K562 (cell line): Measurements from ENCODE around the gene TIGAR. TPM values are rescaled to one million over a fixed set of nuclear protein-coding genes. Genes with fewer than 3 reads are reported as not detected.

ENCODE experiments used
- ARHGAP35 ChIP-seq: fragments of 450-650 bp; IDR thresholded peaks from 2 replicates; pipeline ENCODE4 v1.6.1; 2018; ENCODE audit not compliant: partially characterized antibody
- ARID2 ChIP-seq: fragments of 450-650 bp; IDR thresholded peaks from 2 replicates; pipeline ENCODE4 v1.6.1; 2017; ENCODE audit warnings: antibody characterized with exemption, mild to moderate bottlenecking
- CCNT2 ChIP-seq: IDR thresholded peaks from 2 replicates; pipeline ENCODE4 v1.6.1; 2011; ENCODE audit warnings: borderline replicate concordance, low read depth, mild to moderate bottlenecking, moderate library complexity, mixed read lengths, low read length; ENCODE audit not compliant: insufficient read length; ENCODE audit errors: extremely low read depth
- FOSL1 ChIP-seq: fragments of 200-800 bp; sonication (Bioruptor generic); conservative IDR thresholded peaks from 2 replicates; pipeline ENCODE4 v1.6.1; 2016; ENCODE audit warnings: missing genetic modification characterization, missing compliant biosample characterization
- GABPB2 ChIP-seq: fragments of 250-450 bp; sonication (Bioruptor Pico); conservative IDR thresholded peaks from 2 replicates; pipeline ENCODE4 v1.5.1; 2021; ENCODE audit warnings: mild to moderate bottlenecking
- GATAD2A ChIP-seq: fragments of 450-650 bp; IDR thresholded peaks from 2 replicates; pipeline ENCODE4 v1.6.1; 2017
- HBP1 ChIP-seq: fragments of 450-650 bp; formaldehyde crosslinking; IDR thresholded peaks from 2 replicates; pipeline ENCODE4 v1.4.0; 2022; ENCODE audit warnings: missing genetic modification characterization
- ID3 ChIP-seq, 2 experiments: fragments of 250-450 bp in 1 of 2; fragments of 450-650 bp in 1 of 2; sonication (Bioruptor Pico) in 1 of 2; IDR thresholded peaks; 2 replicates each; pipeline versions ENCODE4 v1.6.1 to v1.8.0; 2016 to 2021; ENCODE audit warnings: mild to moderate bottlenecking in 2 of 2, moderate library complexity in 2 of 2, missing compliant biosample characterization in 1 of 2, missing genetic modification characterization in 1 of 2
- KAT8 ChIP-seq: fragments of 450-650 bp; IDR thresholded peaks from 2 replicates; pipeline ENCODE4 v1.6.1; 2016; ENCODE audit warnings: low read depth, mild to moderate bottlenecking
- KHSRP ChIP-seq: fragments of 450-650 bp; IDR thresholded peaks from 2 replicates; pipeline ENCODE4 v1.6.1; 2017
- MAX ChIP-seq: sonication (generic); formaldehyde crosslinking; IDR thresholded peaks from 2 replicates; pipeline ENCODE4 v1.9.0; 2022; ENCODE audit warnings: mild to moderate bottlenecking, missing genetic modification reagents
- NCOA1 ChIP-seq: fragments of 450-650 bp; IDR thresholded peaks from 2 replicates; pipeline ENCODE4 v1.6.1; 2016; ENCODE audit warnings: low read depth
- NELFE ChIP-seq: IDR thresholded peaks from 2 replicates; pipeline ENCODE4 v1.6.1; 2011; ENCODE audit warnings: mild to moderate bottlenecking; ENCODE audit not compliant: insufficient read depth, insufficient read length
- NR2C1 ChIP-seq, 2 experiments: fragments of 450-650 bp; IDR thresholded peaks; 2 replicates each; pipeline ENCODE4 v1.6.1; 2017; ENCODE audit warnings: mild to moderate bottlenecking in 2 of 2, antibody characterized with exemption in 1 of 2, inconsistent platforms in 1 of 2, missing compliant biosample characterization in 1 of 2, missing genetic modification characterization in 1 of 2
- POLR2A ChIP-seq: fragments of 450-650 bp; conservative IDR thresholded peaks from 2 replicates; pipeline ENCODE4 v1.6.1; 2016
- PPARD ChIP-seq: fragments of 250-450 bp; sonication (Bioruptor Pico); IDR thresholded peaks from 2 replicates; pipeline ENCODE4 v1.8.0; 2022; ENCODE audit warnings: inconsistent platforms, mild to moderate bottlenecking, moderate library complexity
- PURB ChIP-seq: sonication (generic); formaldehyde crosslinking; IDR thresholded peaks from 2 replicates; pipeline ENCODE4 v1.9.0; 2021; ENCODE audit warnings: low read depth, mild to moderate bottlenecking, missing genetic modification reagents
- ZBTB33 ChIP-seq: sonication (generic); formaldehyde crosslinking; IDR thresholded peaks from 2 replicates; pipeline ENCODE4 v1.8.1; 2023; ENCODE audit warnings: mild to moderate bottlenecking, missing genetic modification reagents
- ZNF354B ChIP-seq: fragments of 250-450 bp; sonication (Bioruptor Pico); IDR thresholded peaks from 2 replicates; pipeline ENCODE4 v1.4.0; 2020
- ZNF592 ChIP-seq: fragments of 450-650 bp; IDR thresholded peaks from 2 replicates; pipeline ENCODE4 v1.6.1; 2017; ENCODE audit warnings: antibody characterized with exemption, mild to moderate bottlenecking
- polyA plus RNA-seq, 8 experiments: library from polyadenylated mRNA; depleted of rRNA in 4 of 8; stranded (reverse) in 5 of 8; unstranded in 3 of 8; fragments of >200 nt; fragmentation: Nextera tagmentation in 2 of 8; fragmentation: Illumina TruSeq in 1 of 8; extraction: Ambion mirVana in 2 of 8; extraction: Trizol in 1 of 8; gene quantifications; 2 replicates each; pipeline versions ENCODE4 v1.2.1 to v1.2.3, GENCODE V29; 2011 to 2014; ENCODE audit warnings: inconsistent platforms in 1 of 8, missing spikeins in 1 of 8
- total RNA-seq, 7 experiments: library from RNA; depleted of rRNA in 6 of 7; stranded (reverse); fragments of >200 nt in 6 of 7; fragmentation: Illumina TruSeq in 2 of 7; extraction: Trizol in 2 of 7; gene quantifications; 2 replicates each; pipeline versions ENCODE4 v1.2.1 to v1.2.3, GENCODE V29; 2011 to 2021; ENCODE audit warnings: low replicate concordance in 1 of 7

Gene TIGAR
- total and polyA plus RNA-seq, 9 of the 15 experiments (the other 6 are each of a cell fraction or from before 2014, with no cell fraction given), result 0.11 to 1.0 (median 0.53) TPM; not detected in 2

GRCh38 chr12:4388662-4389061 is 67.6 kb downstream of the TIGAR start (continued):
- TF ChIP-seq ZNF592, result no peak
- no peak for TF ChIP-seq ID3 (CRISPR knock-in tag; IDR thresholded peaks at IDR 0.05)
- TF ChIP-seq ID3 (tag; IDR thresholded peaks at IDR 0.05), result no peak
- TF ChIP-seq PPARD (CRISPR knock-in tag), result no peak
- no peak for TF ChIP-seq KAT8
- TF ChIP-seq GATAD2A, result peak; percentile 95
- no peak for TF ChIP-seq ARID2
- no peak for TF ChIP-seq MAX
- no peak for TF ChIP-seq GABPB2 (CRISPR knock-in tag)
- no peak for TF ChIP-seq CCNT2
- TF ChIP-seq KHSRP, result no peak
- TF ChIP-seq NELFE, result no peak
- no peak for TF ChIP-seq POLR2A
- no peak for TF ChIP-seq PURB (CRISPR knock-in tag)
- TF ChIP-seq ZBTB33 (CRISPR knock-in tag), result no peak
- no peak for TF ChIP-seq HBP1
- peak; percentile 42 for TF ChIP-seq FOSL1 (tag)
- TF ChIP-seq ARHGAP35, result no peak
- no peak for TF ChIP-seq ZNF354B (CRISPR knock-in tag)
- no peak for TF ChIP-seq NR2C1 (IDR thresholded peaks at IDR 0.05)
- TF ChIP-seq NR2C1 (tag; IDR thresholded peaks at IDR 0.05), result no peak
- TF ChIP-seq NCOA1, result peak; percentile 41; the same call in 1 of the 2 replicates
